Cerebellar cortex (tissue), 1 donor: ENCODE measurements around the gene IGFBP7.
"Not testable (repeated sequence)": the region's sequence is repeated elsewhere in the genome, so short reads cannot be mapped to it uniquely, and the experiment has no call there.

Experiments used
- DNase-seq: peaks from one replicate; pipeline ENCODE4 v3.0.0-alpha.2; 2015; ENCODE audit warnings: low spot score

The IGFBP7 gene

DNA sequence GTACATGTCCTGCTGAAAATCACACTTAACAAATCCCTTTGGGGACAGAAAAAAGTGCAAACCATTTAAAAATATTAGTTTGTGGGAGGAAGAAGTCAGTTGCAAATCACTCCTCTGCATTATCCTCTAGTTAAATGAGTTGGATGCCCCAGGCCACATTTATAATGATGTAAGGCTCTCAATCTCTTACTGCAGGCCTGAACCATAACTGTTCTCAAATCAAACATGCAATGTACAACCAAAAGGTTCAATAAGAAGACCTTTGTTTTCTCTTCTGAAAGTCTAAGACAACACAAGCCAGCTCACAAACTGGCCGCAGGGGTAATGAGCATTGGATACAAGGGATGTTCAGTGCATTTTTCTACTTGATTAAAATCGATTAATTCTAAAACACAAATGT is 39.7 kb downstream of the IGFBP7 start:
- no peak for DNase-seq

DNA sequence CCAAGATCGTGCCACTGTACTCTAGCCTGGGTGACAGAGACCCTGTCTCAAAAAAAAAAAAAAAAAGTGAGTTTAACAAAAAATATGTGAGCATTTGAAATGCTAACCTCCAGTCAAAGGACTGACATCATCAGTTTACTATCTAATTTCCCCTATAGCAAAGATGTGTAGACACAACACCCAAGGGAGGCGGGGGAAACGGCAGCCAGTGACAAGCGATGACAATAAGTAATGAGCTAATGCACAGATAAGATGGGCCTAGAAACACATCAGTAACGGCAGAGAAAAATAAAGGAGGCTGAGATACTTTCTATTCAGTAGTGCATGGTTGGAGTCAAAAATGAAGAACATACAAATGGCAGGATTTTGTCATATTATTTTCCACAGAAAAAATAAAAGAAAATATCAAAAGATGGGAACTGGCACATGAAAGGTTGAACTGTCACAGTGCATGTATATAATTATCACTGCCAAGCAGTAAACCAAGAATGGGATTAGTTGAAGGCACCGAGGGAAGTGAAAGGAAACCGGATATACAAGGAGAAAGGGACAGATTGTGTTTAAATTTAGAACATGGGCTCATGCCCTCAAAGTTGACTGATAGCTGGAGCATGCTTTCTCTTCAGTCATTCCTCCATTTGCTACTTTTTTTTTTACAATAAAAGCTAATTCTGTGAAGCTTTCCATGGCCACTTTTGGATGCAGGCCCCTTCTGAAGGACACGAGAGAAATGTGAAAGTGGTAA is 41.8 kb downstream of the IGFBP7 start:
- DNase-seq, result no peak

DNA sequence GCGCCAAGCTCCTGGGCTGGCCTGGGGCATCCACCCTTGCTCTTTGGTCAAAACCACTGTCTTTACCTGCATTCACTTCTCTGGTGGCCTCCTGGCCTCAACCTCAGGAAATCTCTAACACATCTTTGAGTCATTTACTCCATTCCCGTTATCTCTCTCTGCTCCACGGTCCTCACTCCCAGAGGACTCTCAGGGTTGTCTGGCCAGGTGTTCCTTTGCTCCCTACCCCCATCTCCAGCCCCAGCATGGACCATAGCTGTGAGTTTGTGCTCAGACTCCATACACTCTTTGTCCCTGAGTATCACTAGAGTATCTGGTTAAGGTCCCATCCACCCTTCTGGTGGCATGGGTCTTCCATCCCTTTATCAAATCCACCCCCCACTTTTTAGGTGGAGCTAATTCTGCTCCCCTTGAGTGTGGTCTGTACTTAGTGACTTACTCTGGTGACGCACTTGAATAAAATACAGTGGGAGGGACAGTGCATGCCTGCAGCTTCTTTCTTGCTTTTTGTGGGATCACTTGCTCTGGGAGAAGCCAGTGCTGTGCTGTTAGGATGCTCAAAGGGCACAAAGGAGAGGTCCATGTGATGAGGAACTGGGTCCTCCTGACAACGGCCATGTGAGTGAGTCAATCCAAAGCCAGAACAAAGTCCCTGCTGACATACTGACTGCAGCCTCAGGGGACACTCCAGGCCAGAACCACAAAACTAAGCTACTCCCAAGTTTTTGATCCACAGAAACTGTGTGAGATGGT is 44.3 kb downstream of the IGFBP7 start:
- DNase-seq, result no peak

DNA sequence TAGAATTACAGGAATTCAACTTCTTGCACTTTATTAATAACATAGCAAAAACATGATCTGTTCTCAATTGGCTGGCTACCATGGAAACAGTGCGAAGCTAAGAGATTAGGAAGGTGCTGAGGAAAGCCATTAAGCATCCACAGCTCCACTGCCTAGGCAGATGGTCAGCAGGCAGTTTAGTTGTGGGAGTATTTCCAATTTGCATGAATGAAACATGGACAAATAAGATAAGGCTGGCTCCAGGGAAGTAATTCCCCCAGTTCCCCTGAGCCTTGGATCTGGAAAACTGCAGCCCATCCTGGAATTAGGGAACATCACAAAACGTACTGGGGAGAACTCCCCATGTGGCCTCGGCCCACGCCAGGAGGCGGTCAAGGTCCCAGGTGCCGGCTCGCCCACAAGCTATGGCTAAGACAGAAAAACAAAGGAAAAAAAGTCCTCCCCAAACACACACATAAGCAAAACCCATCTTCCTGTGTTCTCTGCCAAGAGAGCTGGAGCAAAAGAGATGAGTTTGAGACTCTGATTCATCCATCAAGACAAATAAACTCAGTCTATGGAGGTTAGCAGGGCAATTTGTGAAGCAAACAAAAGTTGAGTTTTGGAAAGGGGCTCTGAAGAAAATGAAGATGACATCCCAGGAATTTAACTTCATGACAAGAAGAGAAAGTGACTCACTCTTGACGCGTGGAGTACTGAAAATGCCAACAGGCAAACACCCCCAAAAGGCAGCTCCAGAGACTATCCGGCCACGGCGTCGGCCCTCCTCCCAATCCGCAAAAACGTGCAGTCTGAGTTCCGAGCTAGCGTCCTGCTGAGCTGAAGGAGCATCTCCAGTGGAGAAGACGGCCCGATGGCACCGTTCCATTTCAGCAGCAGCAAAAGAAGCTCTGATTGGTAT is 45.1 kb downstream of the IGFBP7 start:
- DNase-seq, result no peak

DNA sequence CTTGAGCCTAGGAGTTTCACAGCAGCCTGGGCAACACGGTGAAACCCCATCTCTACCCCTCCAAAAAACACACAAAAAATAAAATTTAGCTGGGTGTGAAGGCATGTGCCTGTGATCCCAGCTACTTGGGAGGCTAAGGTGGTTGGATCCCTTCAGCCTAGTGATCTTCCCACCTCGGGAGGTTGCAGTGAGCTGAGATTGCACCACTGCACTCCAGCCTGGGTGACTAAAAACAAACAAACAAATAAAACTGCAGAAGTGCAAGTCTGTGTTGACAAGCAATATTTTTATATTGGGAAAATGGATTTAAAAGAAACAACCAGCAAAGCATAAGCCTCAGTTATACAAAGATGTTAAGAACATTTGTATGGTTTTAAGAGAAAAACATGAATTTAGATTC is 46.1 kb downstream of the IGFBP7 start:
- DNase-seq, result no peak

DNA sequence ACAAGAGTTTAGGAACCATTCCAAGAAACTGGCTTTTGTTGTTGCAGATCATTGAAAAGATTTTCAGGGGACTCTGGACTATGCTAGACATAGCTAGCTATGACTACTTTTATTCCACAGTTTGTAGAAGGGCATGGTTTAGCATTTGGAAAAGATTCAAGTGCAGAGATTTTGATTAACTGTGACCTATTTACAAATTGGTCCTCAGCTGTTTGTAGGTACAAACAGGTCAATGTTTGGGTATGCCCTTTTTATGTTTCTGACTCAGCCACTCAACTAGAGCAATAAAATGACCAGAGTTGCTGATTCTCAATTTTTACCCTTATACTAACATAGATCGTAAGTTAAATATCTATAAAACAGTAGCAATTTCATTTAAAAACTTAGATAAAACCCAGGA is 46.7 kb downstream of the IGFBP7 start:
- no peak for DNase-seq

DNA sequence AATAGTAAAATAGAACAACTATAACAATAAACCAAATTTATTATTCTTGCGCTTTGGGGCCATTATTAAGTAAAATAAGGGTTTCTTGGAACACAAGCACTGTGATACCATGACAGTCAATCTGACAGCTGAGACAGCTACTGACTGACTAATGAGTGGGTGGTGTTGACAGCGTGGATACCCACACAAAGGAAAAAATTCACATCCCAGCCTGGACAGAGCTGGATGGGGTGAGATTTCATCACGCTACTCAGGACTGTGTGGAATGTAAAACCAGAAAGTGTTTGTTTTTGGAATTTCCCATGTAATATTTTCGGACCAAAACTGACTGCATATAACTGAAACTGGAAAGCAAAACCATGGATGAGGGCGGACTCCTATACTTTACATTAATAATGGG is 48.8 kb downstream of the IGFBP7 start:
- DNase-seq, result no peak

DNA sequence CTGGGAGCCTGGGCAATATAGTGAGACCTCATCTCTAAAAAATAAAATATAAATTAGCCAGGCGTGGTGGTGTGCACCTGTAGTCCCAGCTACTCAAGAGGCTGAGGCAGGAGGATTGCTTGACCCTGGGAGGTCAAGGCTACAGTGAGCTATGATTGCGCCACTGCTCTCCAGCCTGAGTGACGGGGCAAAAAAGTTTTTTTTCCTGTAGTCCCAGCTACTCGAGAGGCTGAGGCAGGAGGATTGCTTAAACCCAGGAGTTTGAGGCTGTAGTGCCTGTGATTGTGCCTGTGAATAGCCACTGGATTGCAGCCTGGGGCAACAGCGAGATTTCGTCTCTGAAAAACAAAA is 49.5 kb downstream of the IGFBP7 start:
- not testable (repeated sequence) for DNase-seq

DNA sequence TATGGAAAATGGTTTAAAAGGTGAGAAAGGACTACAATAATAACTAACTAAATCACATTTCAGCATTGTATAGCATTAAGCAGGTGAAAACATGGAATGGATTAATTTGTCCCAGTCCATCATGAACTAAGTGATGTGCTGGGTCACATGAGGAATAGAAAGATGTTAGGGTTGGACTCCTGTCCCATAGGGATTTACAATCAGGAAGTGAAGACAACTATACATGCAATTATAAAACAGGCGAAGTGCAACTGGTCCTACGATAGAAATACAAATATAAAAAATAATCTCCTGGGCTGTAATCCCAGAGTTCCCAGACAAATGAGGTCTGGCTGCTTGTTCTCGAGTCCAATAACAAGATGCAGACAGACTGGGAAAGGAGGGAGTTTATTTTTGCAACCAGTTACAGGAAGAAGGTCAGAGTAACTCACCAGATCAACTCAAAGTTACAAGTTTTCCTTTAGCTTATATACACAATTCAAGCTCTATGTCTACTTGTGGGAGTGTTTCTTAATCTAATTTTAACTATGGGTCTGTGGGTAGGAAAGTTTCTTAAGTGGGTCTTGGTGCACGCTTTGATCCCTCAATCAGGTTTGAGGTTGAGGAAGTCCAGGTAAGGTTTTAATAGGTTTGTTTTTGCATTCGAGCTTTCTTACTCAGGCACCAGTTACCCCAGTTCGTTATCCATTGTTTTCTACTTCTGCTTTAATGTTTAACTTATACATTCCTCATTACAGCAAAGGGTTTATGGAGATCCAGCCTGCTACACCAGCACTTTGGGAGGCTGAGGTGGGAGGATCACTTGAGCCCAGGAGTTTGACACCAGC is 50.1 kb downstream of the IGFBP7 start:
- DNase-seq, result no peak

DNA sequence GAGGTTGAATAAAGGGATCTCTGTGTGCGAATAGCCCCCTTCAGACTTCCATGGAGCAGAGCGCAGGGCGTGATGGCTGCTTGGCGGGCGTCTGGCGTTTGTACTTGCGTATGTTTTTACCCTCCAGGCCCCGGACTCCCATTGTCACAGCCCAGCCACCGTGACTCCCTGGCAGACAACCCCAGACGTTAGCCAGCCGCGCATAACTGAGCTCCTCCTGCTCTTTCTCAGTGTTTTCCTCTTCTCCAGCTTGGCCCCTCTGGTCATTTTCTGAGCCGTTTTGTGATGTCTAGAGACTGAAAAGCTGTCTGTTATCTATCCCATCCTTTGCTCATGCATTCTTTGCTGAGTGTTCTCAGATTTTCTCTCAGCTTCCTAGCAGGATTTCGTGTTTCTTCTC is 54.3 kb downstream of the IGFBP7 start:
- no peak for DNase-seq

DNA sequence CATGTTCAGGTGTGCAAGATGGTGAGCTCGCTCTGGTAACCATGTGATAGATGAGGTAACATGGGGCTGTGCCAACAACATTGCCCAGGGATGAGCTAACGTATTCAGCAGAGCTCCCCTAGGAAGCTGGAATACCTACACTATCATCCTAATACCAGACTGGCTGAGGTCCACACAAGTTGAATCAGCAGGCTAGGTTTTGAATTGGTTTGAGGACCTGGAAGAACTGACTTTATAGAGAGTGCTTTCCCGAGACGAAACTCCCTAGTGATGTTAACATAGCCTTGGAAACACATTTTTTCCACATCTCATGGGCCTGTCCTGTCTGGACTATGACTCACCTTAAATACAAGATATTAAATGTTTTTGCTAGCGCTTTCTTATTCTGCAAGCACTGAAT is 56.7 kb downstream of the IGFBP7 start:
- no peak for DNase-seq

DNA sequence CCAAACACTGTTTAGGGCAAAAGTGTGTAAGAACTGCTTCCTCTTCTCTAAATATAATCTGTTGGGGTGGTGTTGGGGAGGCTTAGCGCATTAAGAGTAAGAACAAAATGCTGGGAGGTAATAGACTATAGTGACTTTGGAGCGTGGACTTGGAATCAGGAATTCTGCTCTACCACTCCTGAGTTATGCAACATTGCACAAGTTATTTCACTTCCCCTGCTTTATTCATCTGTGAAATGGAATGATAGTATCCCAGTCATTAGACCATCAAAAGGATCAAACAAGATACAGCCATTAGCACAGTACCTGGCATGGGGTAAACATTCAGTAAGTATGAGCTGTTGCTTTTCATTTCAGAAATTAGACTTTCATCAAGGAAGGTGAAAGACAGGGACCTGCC is 58.7 kb downstream of the IGFBP7 start:
- no peak for DNase-seq

DNA sequence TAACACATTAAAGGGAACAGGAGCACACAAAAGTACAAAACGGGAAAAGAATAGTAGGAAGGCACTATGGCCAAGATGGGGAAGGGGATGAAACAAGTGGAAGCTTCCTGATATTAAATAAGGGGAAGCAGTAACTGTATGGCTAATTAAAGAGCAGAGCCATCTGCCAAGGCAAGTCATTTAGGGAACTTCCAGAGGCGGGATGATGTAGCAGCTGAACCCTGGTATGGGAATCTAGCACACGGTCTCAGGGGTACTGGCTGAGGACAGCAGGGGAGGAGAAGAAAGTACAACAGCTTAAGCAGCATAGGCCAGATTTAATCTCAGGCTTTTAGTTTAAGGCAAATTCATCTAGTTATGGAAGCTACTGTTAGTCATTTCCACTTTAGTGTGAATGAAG is 59.1 kb downstream of the IGFBP7 start:
- DNase-seq, result no peak

DNA sequence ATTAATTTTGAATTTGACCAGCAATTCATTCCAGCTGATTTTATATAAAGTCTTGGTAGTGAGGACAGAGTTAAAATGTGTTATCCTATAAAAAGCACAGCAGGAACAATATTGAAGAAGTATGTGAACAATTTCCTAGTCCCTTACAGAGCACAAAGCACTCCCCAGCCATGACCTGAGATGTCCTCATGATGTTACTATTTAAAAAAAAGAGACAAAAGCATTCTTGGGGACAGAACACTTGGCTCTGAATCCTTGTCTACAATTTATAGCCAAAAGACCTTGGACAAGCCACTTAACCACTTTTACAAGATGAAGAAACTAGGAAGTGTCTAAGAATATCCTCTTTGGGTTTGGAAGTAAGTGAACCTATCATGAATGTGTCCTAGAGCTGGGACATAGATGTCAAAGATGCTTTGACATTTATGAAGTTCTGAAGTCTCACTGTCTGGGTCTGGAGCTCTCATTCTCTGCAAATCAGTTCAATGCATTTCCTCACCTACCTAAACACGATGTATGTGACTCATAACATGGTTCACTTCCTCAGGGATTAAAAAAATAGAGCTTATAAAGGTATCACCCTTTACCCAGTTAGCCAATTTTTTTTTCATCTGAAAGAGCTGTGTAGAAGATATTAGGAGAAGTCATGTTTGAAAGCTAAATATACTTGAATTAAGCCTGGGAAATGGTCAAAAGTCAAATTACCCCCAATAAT is 61.4 kb downstream of the IGFBP7 start:
- DNase-seq, result no peak

DNA sequence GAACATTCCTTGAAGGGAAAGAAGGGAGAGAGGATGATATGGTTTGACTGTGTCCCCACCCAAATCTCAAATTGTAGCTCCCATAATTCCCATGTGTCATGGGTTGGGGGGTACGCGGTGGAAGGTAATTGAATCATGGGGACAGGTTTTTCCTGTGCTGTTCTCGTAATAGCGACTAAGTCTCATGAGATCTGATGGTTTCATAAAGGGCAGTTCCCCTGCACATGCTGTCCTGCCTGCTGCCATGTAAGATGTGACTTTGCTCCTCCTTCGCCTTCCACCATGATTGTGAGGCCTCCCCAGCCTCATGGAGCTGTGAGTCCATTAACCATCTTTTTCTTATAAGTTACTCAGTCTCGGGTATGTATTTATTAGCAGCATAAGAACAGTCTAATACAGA is 63.1 kb downstream of the IGFBP7 start:
- not testable (repeated sequence) for DNase-seq

DNA sequence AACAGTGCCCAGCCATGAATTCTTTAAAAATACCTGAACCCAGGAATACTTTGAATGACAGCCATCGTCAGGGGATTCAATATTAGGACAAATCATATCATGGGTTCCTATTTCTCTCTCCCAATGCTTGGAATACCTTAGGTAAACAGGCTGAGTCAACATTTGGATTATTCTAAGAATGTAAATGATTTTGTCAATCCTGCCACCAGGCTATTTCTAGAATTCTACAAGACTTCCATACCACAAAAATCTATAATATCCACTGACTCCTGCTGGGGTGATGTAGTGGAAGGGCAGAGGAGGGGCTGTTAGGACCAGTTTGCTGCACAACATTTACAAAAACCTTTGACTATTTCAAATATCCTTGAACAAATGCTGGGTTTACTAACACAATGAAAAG is 65.2 kb downstream of the IGFBP7 start:
- no peak for DNase-seq

DNA sequence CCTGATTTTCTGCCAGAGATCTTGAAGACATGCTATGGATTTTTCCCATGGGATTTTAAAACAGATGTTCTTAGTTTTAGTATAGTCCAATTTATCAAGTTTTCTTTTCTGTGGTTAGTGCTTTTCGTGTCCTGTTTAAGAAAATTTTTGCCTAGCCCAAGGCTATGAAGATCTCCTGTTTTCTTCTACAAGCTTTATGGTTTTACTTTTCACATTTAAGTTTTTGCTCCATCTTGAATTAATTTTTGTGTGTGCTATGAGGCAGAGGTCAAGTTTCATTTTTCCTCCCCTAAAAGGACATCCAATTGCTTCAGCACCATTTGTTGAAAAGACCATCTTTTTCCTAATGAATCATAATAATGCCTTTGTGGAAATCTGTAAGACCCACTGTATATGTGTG is 65.9 kb downstream of the IGFBP7 start:
- no peak for DNase-seq

DNA sequence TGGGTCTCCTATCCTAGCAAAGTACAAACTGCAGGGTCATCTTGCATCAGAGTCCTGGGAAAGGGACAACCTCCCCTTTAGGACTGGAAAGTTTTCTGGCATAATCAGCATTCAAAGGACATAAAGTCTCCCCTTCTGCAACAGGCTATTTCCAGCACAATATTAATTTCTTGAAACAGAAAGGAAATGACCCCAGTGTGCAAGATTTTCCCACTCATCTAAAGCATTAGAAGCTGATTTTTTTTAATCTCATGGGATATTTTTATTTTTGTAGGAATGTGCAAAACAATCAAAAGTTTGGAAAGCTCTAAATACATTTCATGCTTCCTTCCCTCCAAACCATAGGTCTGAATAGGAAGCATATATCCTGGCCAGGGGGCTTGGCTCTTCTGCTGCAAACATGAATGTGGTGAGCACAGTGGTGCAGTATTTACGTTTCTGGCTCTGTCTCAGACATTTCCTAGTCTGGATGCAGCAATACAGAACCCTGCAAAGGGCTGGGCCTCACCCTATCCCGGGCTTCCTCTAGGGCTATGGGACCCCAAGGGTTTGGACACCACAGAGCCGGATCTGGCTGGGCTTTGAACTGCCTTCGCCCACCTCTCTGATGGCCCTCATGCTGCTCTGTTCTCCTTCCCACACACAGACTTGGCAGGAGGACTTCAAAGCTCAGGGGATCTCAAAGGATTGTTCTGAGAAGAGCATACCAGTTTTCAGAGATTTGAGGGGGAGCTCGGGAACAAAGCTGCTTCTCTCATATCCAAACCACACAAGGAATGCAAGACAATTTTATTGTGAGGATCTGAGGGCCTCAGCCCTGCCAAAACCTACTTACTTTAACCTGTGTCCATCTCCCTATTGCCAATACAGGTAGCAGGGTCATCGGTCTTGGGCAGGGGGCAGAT is 66.6 kb downstream of the IGFBP7 start:
- DNase-seq, result no peak

DNA sequence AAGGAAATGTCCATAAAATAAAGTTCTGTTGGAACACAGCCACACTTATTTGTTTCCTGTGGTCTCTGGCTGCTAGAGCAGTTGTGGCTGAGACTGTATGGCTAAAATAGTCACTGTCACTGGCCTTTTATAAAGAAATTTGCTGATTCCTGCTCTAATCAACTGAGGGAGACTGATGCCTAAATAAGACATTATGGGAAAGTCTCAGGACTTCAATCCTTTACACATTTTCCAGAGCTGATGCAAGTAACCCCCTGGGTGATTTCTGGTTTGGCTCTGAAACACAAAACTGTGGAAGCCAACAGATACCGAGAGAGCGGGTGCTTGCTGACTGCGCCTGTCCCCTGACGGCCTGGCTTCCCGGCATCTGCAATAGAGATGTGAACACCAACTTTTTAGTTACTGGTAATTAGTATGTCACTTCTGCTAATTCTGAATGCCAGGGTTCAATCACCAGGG is 67.4 kb downstream of the IGFBP7 start:
- no peak for DNase-seq

DNA sequence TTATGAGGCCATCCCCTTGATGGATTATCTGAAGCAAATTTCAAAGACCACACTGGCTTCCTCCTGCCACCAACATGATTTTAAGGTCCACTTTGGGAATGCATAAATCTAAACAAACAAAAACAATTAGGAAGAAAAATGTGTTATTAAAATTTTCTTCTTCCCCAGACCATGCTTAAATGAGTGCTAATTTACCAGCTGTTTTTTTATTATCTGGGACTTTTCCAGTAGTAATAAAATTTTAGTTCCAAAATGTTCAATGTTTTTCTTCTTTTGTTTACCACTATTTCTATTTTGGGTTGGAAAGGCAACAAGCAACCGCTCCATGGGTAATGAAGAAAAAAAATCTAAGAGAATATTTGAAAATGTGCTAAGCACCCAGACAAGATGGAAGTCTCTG is 69.2 kb downstream of the IGFBP7 start:
- DNase-seq, result no peak
